Measurements from ENCODE around the gene KL.

The KL gene

DNA sequence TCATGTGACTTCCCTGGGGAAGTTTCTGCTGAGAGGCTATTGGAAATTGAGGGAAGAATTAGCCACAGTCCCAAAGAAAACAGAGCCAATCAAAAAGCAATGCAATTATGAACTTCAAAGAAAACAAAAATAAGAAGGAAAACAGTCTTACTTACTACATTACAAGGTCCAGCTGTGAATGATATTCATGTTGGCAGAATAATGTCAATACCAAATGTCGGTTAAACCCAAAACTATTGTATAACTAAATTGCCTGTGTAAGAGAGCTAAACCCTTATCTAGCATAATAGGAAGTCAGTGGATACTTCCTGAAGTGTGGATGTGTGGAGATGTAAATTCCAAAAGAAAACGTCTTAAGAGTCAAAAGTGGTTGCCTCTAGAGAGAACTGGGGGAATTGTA is 12.4 kb downstream of the KL start:
- TF ChIP-seq, protein P1, sequence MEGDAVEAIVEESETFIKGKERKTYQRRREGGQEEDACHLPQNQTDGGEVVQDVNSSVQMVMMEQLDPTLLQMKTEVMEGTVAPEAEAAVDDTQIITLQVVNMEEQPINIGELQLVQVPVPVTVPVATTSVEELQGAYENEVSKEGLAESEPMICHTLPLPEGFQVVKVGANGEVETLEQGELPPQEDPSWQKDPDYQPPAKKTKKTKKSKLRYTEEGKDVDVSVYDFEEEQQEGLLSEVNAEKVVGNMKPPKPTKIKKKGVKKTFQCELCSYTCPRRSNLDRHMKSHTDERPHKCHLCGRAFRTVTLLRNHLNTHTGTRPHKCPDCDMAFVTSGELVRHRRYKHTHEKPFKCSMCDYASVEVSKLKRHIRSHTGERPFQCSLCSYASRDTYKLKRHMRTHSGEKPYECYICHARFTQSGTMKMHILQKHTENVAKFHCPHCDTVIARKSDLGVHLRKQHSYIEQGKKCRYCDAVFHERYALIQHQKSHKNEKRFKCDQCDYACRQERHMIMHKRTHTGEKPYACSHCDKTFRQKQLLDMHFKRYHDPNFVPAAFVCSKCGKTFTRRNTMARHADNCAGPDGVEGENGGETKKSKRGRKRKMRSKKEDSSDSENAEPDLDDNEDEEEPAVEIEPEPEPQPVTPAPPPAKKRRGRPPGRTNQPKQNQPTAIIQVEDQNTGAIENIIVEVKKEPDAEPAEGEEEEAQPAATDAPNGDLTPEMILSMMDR (IDR thresholded peaks at IDR 0.05), result no peak
- no peak overlapping the region for H3K27ac ChIP-seq
- no peak overlapping the region for H3K4me3 ChIP-seq (ENCODE audit: low read depth in 1 of 2, low read length in 1 of 2)
- peaks cover 12 to 14% of the 10 kb centered on the region in 2 experiments for H3K4me1 ChIP-seq (ENCODE audit: control insufficient read depth in 1 of 2, insufficient read depth in 1 of 2, low read depth in 1 of 2, low read length in 1 of 2)
- no peaks in the 10 kb centered on the region for H3K27me3 ChIP-seq
- H3K9me3 ChIP-seq, result no peaks in the 10 kb centered on the region
- no peaks in the 10 kb centered on the region for H3K36me3 ChIP-seq

DNA sequence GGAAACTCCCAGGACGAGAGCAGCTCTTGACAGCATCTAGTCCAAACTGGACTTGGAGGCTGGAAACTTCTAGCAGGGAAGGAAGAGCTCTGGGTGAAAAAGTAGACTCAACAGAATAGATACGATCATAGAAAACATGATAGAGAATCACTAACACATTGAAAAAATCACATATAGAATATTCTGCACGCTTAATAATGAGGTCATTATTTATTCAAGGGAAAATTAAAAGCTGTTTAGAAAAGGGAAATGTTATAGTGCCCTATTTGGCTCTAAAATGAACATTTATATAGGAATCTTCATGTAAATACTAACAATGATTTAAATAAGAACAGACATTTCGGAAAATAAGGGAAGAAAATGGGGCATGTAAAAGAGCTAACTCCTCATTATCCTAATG is 15.1 kb downstream of the KL start:
- Histone ChIP-seq H3K4me3 (ENCODE audit: low read depth in 1 of 2, low read length in 1 of 2) (no peak overlapping the region), H3K9me3 (no peaks in the 10 kb centered on the region), H3K27ac (no peak overlapping the region), H3K4me1 (ENCODE audit: control insufficient read depth in 1 of 2, insufficient read depth in 1 of 2, low read depth in 1 of 2, low read length in 1 of 2) (peaks cover 37 to 40% of the 10 kb centered on the region in 2 experiments), H3K27me3 (no peaks in the 10 kb centered on the region), H3K36me3 (no peaks in the 10 kb centered on the region)
- TF ChIP-seq, protein P1 (IDR thresholded peaks at IDR 0.05), result no peak

DNA sequence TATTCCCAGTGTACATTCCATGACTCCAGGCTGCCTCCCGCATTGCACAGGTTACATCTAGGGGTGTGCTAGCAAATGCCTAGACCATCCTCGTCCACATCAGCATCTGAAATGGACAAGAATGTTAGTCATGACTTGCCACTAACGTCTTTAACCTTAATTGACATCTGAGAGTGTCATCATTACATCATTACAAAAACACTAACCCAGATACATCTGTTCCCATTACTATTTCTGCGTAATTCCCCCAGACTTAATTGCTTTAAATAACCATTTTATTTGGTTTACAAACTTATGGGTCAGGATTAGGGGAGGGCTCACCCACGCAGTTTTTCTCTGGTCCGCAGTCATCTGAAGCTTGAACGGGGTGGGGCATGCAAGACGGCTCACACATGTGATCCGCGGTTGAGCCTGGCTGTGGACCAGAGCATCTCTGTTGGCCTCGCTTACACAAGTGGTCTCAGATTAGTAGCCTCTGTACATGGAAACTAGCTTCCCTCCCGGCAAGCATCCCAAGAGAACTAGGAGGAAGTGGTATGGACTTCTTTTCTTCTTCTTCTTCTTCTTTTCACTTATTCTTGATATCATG is 15.9 kb downstream of the KL start:
- no peaks in the 10 kb centered on the region for H3K9me3 ChIP-seq
- H3K4me3 ChIP-seq (ENCODE audit: low read depth in 1 of 2, low read length in 1 of 2), result no peak overlapping the region
- H3K4me1 ChIP-seq (ENCODE audit: control insufficient read depth in 1 of 2, insufficient read depth in 1 of 2, low read depth in 1 of 2, low read length in 1 of 2), result peaks cover 40 to 41% of the 10 kb centered on the region in 2 experiments
- TF ChIP-seq, protein P1 (IDR thresholded peaks at IDR 0.05), result no peak
- no peaks in the 10 kb centered on the region for H3K36me3 ChIP-seq
- no peaks in the 10 kb centered on the region for H3K27me3 ChIP-seq
- H3K27ac ChIP-seq, result no peak overlapping the region

DNA sequence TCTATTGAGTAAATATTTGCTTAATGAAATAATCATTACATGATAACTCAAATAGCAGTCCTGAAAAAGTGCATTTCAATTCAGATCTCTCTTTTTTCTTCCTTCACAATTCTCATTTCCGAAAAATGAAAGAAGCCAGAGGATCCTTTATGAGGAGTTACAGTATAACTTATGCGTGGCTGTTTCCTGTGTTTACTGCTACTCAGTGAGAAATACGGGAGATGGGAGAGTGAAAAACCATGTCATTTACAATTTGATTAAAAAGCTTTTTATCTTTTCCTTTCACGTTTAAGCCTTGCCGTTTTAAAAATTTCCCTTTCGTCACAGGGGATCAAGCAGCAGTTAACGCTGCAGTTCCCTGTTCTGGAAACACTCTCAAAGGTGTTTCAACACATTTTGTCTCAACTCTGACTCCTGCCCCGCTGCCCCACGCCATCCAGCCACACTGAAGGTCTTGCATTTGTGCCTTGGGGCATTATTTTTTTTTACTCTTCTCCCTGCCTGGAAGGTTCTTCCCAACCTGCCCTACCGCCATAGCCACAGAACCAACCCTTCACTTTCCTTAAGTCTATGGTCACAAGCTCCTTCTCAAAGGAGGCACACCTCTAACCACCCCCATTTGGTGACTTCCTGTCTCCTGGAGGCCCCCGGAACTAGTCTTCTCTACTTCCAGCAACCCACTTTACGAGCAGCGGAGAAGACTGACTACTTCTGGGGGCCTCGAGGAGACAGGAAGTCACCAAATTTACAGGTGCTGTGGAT is 17.0 kb downstream of the KL start:
- Histone ChIP-seq H3K9me3 (no peaks in the 10 kb centered on the region), H3K4me3 (ENCODE audit: low read depth in 1 of 2, low read length in 1 of 2) (peak overlapping the region; percentile 53 to 60), H3K36me3 (no peaks in the 10 kb centered on the region)

DNA sequence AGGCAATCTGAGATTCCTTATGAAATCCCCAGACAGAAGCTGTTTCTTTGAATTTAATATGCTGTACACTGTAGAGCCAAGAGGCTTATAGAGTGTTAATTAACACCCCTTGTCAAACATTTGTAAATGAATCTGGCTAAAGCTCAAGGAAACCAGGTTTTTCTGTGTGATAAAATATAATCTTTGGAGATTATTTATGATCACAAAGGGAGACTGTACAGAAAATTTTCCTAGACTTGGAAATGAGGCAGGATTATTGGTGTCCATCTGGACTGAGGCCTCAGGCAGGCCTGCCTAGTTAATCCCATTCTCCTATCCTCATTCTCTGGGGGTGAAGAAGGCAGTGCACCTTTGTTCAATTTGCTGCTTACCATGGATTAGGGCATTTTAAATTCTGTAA is 17.8 kb downstream of the KL start:
- H3K4me3 ChIP-seq (ENCODE audit: low read depth in 1 of 2, low read length in 1 of 2), result peak overlapping the region; percentile 53 to 60
- TF ChIP-seq, protein P1 (IDR thresholded peaks at IDR 0.05), result no peak

More for the DNA sequence above, 17.0 kb downstream of the KL start:
- H3K27ac ChIP-seq, result peak overlapping the region; percentile 86
- peaks cover 40 to 41% of the 10 kb centered on the region in 2 experiments for H3K4me1 ChIP-seq (ENCODE audit: control insufficient read depth in 1 of 2, insufficient read depth in 1 of 2, low read depth in 1 of 2, low read length in 1 of 2)
- no peaks in the 10 kb centered on the region for H3K27me3 ChIP-seq
- TF ChIP-seq, protein P1 (IDR thresholded peaks at IDR 0.05), result no peak

More for the DNA sequence above, 17.8 kb downstream of the KL start:
- Histone ChIP-seq H3K9me3 (no peaks in the 10 kb centered on the region), H3K36me3 (no peaks in the 10 kb centered on the region), H3K27ac (peak overlapping the region; percentile 86), H3K27me3 (no peaks in the 10 kb centered on the region), H3K4me1 (ENCODE audit: control insufficient read depth in 1 of 2, insufficient read depth in 1 of 2, low read depth in 1 of 2, low read length in 1 of 2) (peaks cover 40 to 41% of the 10 kb centered on the region in 2 experiments)
